Left lung (tissue), 10 donors: ENCODE data around the gene RCBTB2. TPM values are rescaled to one million over a fixed set of nuclear protein-coding genes. Genes with fewer than 3 reads are reported as not detected.
A peak's percentile ranks its signal among the peaks of the same experiment; 100 is the strongest.

Experiments
- ATAC-seq: fragments of 200-7000 bp; cut with Tn5 transposase; one replicate; pipeline ENCODE4 v1.9.1; 2020; ENCODE audit warnings: moderate library complexity
- DNase-seq, 4 donors: peaks; one replicate each; pipeline ENCODE4 v3.0.0-alpha.2; 2013 to 2020
- H3K27ac ChIP-seq, 2 donors: fragments of 200-600 bp; sonication (generic) in 1 of 2; one replicate each; pipeline versions ENCODE4 v1.5.0 to v1.8.0; 2020 to 2021
- H3K27me3 ChIP-seq, 2 donors: fragments of 200-600 bp; sonication (generic) in 1 of 2; one replicate each; pipeline versions ENCODE4 v1.5.0 to v1.8.0; 2020 to 2021
- H3K36me3 ChIP-seq, 2 donors: fragments of 200-600 bp; sonication (generic) in 1 of 2; one replicate each; pipeline versions ENCODE4 v1.5.0 to v1.8.0; 2020 to 2021
- H3K4me1 ChIP-seq, 2 donors: fragments of 200-600 bp; one replicate each; pipeline ENCODE4 v1.8.0; 2021
- H3K4me3 ChIP-seq, 2 donors: fragments of 200-600 bp; sonication (generic) in 1 of 2; one replicate each; pipeline versions ENCODE4 v1.5.0 to v1.8.0; 2020 to 2021; ENCODE audit warnings: mild to moderate bottlenecking in 1 of 2
- H3K9me3 ChIP-seq, 2 donors: fragments of 200-600 bp; sonication (generic) in 1 of 2; one replicate each; pipeline versions ENCODE4 v1.5.0 to v1.8.0; 2020 to 2021
- CTCF ChIP-seq, 2 donors: fragments of 200-600 bp; sonication (generic) in 1 of 2; IDR thresholded peaks; one replicate each; pipeline versions ENCODE4 v1.5.0 to v1.8.0; 2021; ENCODE audit warnings: antibody characterized with exemption in 2 of 2
- intact Hi-C, 2 donors: fragments of 100-400 bp; cut with DNase I; formaldehyde crosslinking; loops; one replicate each; pipeline versions ENCODE4 v1.11.2 to v1.14.2; 2022
- polyA plus RNA-seq, 6 donors: library from polyadenylated mRNA; unstranded; fragments of 120-200 nt; gene quantifications; one replicate each; pipeline ENCODE4 v1.2.1, GENCODE V29; 2013; ENCODE audit not compliant: insufficient read length in 6 of 6
- total RNA-seq, 2 donors: library from RNA; stranded (reverse); fragmentation: NEBNext Ultra II Directional; extraction: Animal tissue kit (Norgen Biotek cat#: 25700); gene quantifications; one replicate each; pipeline ENCODE4 v1.2.1, GENCODE V29; 2021
- donor health status: DM: no; HTN: yes; CAD: no.
- donor health status: DM: no; HTN: no; CAD: no.

The RCBTB2 gene
- total and polyA plus RNA-seq, 8 donors = 17.1 to 44.5 (median 40.6) TPM

- TF ChIP-seq CTCF (IDR thresholded peaks at IDR 0.05) = no peak
- intact Hi-C loops = no loop called here
- ATAC-seq = no peak
- Histone ChIP-seq H3K4me1 (peaks cover 4 to 16% of the 10 kb centered on the region in 2 donors), H3K36me3 (no peaks in the 10 kb centered on the region), H3K27me3 (no peaks in the 10 kb centered on the region), H3K9me3 (peaks cover 0 to 2% of the 10 kb centered on the region in 2 donors), H3K4me3 (no peak overlapping the region), H3K27ac (no peak overlapping the region)
- no peak for DNase-seq
Measured at GRCh38 chr13:48545608-48546007, 12.7 kb upstream of the RCBTB2 start.

DNA sequence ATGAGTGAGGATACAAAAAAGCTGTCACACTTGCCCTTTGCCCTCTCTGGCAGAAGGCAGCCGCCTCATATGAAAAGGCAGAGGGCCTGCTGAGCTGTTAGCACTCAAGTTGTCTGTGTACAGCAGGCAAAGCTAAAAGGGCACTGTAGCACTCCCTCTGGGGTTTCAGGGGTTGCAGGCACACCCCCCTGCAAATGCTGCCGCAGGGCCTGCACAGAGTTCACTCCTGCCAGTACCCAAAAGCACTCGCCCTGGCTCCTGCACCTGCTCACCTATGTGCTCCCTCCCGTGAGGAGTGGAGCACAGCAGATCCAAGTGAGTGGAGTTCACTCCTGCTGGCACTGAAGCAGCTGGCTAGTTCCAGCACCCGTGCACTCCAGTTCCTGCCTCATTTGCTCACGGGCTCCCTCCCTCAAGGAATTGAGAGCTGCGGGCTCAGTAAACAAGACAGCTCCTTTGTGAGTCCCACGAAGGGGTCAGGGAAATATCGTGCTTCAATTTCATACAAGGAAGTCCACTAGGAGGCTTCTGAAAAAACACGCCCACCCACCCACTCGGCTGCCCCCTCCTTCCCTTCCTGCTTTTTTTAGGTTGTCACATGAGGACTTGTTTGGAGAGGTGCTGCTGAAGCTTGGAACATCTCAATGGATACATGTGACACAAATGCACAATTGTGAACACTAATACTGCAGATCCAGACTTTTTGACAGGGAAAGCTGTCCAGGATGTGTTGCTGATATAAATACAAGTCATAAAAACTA is 9.9 kb upstream of the RCBTB2 start:
- Histone ChIP-seq H3K36me3 (no peaks in the 10 kb centered on the region), H3K4me3 (no peak overlapping the region), H3K9me3 (no peaks in the 10 kb centered on the region), H3K27ac (peak overlapping the region; percentile 10 to 35), H3K4me1 (peaks cover 4 to 16% of the 10 kb centered on the region in 2 donors), H3K27me3 (no peaks in the 10 kb centered on the region)
- ATAC-seq (peak; percentile 95), DNase-seq (peak; percentile 23 to 58 (median 50))
- intact Hi-C loops = no loop called here
- no peak for TF ChIP-seq CTCF (IDR thresholded peaks at IDR 0.05)

DNA sequence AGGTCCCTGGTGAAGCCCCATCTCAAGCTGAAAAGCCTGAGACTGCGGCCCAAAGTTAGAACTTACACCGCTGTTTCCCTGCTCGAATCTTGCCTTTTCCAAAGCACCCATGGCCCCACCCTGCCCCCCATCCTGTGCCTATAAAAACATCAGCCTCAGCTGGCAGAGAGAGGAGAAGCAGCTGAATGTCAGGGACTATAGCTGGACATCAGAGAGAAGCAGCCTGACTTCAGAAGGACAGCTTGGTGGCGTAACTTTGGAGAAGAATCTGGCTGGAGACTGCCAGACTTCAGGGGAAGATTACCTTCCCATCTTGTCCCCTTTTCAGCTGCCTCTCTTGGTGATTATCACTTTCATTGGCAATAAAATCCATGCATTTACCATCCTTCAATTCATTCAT is 9.3 kb upstream of the RCBTB2 start:
- peak overlapping the region in 1 of 2 donors; percentile 35 for H3K27ac ChIP-seq

GRCh38 chr13:48539550-48539949 is 6.7 kb upstream of the RCBTB2 start:
- intact Hi-C loops = no loop called here
- DNase-seq (no peak), ATAC-seq (peak; percentile 36)
- Histone ChIP-seq H3K36me3 (no peaks in the 10 kb centered on the region), H3K4me1 (peaks cover 4 to 21% of the 10 kb centered on the region in 2 donors), H3K4me3 (no peak overlapping the region), H3K9me3 (no peaks in the 10 kb centered on the region), H3K27ac (no peak overlapping the region), H3K27me3 (no peaks in the 10 kb centered on the region)
- TF ChIP-seq CTCF (IDR thresholded peaks at IDR 0.05) = no peak

More for the DNA sequence above, 9.3 kb upstream of the RCBTB2 start:
- H3K36me3 ChIP-seq = no peaks in the 10 kb centered on the region
- ATAC-seq = no peak
- DNase-seq = no peak
- H3K9me3 ChIP-seq = no peaks in the 10 kb centered on the region
- H3K4me3 ChIP-seq = no peak overlapping the region
- intact Hi-C loops = no loop called here
- no peaks in the 10 kb centered on the region for H3K27me3 ChIP-seq
- TF ChIP-seq CTCF (IDR thresholded peaks at IDR 0.05) = no peak
- peaks cover 4 to 16% of the 10 kb centered on the region in 2 donors for H3K4me1 ChIP-seq

DNA sequence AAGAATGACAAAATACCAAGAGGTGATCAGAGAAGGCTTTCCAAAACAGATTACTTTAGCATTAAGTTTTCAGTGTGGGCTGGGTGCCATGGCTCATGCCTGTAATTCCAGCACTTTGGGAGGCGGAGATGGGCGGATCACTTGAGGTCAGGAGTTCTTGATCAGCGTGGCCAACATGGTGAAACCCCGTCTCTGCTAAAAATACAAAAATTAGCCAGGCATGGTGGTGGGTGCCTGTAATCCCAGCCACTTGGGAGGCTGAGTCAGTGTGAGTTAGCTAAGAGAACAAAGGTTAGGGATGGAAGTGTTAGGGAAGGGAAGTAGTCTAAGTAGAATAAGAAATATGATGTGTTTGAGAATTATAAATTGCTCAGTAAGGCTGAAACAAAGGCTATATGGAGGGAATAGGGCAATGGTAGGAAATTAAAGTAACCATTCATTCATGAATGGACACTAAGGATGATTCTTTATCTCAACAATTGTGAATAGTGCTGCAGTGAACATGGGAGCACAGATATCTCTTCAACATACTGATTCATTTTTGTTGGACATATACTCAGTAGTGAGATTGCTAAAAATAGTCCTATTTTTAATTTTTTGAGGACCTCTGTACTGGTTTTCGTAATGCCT is 3.9 kb upstream of the RCBTB2 start:
- no peak for DNase-seq
- Histone ChIP-seq H3K27me3 (no peaks in the 10 kb centered on the region), H3K36me3 (no peaks in the 10 kb centered on the region), H3K4me1 (peaks cover 0 to 20% of the 10 kb centered on the region in 2 donors), H3K9me3 (no peaks in the 10 kb centered on the region), H3K4me3 (no peak overlapping the region), H3K27ac (peak overlapping the region in 1 of 2 donors; percentile 95)
- TF ChIP-seq CTCF (IDR thresholded peaks at IDR 0.05) = no peak
- no peak for ATAC-seq
- intact Hi-C loops = no loop called here
